NT2/D1 (cell line): ENCODE data around the gene MCFD2.

Experiments
- SUZ12 ChIP-seq: IDR thresholded peaks from 2 replicates; pipeline ENCODE4 v1.6.1; 2011; ENCODE audit not compliant: insufficient read length, insufficient read depth; ENCODE audit errors: extremely low read depth
- YY1 ChIP-seq: IDR thresholded peaks from 2 replicates; pipeline ENCODE4 v1.6.1; 2011; ENCODE audit not compliant: insufficient read length, insufficient read depth

DNA sequence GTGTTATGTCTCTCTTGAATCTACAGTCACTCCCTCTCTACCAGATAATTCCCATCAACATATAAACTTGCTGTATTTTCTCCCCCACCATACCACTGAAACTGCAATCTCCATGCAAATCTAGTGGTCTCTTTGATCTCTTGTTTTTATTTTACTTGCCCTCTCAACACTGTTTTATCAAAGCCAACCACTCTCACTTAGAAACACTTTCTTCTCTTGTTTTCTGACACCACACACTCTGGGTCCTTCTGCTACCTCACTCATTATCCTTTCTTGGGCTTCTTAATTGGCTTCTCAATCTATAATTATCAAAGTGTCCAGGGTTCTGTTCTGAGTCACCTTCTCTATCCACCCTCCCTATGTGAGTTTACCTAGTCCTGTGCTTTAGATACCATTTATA, 2.0 kb upstream of the MCFD2 start:
- TF ChIP-seq YY1 (no peak), SUZ12 (no peak)
